Colon (tissue), 2 donors: ENCODE results near the gene C3orf22.

Experiments
- FAIRE-seq: peaks from 2 replicates; lab custom pipeline; 2012; peaks lifted over from hg19 to GRCh38; lab: Jason Lieb, UNC
- donor health status: control.
- donor health status: control.

C3orf22 gene

DNA sequence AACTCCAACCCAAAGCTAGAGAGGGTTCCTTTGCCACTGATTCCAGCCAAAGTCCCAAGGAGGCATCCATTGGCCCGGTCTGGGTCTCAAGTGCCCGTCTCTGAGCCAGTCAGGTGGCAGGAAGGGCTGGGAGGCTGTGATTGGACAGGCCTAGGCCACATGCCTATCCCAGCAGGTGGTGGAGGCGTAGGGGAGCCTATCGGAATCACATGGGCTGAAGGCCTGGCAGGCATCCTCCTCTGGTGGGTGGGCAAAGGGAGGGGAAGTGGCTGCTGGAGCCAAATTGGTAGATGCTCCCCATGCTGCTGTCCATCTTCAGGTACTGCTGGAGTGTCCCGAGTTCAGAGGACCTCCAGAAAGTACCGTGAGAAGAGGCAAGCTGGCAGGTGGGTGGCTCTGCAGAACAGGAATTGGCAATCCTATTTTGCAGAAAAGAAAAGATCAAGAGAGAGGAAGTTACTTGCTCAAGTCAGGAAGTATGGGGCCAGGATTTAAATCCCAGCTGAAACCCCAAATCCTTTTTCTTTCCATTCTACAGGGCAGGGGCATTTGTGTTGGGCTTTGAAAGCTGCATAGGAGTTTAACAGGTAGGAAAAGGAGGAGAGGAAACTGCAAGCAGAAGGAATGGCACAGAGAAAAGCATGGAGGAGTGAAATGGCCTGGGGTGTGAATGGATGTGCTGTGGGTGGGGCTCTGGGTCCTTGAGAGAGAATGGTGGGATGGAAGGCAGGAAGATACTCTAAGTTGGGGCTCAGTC lies 31.1 kb downstream of the C3orf22 start:
- FAIRE-seq = no peak

DNA sequence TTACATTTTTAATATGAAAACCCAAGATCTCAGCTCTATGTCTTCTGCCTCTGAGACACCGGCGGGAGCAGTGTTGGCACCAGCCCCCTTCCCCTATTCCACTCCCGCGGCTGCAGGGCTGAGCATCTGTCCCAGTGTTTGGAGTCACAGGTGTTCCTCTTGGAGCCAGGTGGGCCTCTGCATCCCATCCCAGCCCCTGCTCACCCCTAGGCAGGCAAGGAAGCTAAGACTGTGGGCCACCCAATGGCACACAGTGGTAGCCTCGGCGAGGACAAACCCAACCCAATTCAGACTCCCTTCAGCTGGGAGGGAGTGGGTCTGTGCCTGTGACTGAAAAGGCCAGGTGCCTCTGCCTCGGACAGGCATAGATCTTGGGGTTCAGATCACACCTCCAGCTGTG lies 31.7 kb downstream of the C3orf22 start:
- no peak for FAIRE-seq

DNA sequence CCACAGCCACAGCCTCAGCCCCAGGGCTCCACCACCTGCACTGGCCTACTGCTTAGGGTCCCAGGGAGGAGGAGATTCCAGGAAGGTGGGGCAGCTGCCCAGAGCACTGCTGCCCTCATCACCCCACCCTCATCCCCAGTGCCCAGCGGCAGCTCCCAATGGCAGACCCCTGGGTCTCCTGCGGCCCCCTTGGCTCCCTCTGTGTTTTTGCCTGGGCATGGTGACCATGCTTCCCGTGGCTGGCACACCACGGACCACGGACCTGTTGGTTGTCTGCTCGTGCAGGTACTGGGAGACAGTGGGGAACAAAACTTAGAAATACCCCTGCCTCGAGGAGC lies 32.1 kb downstream of the C3orf22 start:
- FAIRE-seq = no peak

DNA sequence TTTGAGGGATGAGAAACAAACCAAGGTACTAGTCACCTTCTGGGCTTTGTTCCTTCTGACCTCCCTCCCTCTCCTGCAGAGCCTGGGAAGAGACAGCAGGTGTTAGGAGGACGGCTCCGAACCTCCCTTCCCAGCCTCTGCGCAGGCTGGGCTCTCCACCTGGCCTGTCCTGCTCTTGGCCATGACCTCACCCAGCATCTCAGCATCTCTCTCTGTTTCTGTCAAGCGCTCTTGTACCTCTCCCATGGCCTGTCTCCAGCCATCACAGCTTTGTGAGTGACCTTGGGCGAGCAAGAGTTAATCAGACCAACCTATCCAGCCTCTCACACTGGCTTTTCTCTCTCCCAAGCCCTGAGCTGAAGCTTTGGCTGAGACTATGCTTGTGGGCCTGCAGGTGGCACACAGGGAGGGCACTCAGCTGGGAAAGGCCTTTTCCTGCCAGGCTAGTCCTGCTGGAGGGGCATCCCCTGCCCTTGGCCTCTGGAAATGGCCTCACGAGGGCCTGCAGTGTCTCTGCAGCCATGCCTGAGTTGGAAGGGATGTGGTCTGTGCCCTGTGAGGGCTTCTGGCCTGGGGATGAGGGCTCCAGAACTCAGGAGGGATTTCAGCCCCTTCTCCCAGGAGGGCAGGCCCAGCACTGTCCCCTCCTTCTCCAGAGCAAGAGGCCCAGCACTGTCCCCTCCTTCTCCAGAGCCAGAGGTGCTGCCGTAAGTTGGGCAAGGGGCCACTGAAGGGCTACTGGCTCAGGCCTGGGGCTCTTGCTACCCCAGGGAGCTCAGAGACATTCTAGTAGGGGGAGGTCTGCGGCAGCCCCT lies 32.7 kb downstream of the C3orf22 start:
- FAIRE-seq = no peak

DNA sequence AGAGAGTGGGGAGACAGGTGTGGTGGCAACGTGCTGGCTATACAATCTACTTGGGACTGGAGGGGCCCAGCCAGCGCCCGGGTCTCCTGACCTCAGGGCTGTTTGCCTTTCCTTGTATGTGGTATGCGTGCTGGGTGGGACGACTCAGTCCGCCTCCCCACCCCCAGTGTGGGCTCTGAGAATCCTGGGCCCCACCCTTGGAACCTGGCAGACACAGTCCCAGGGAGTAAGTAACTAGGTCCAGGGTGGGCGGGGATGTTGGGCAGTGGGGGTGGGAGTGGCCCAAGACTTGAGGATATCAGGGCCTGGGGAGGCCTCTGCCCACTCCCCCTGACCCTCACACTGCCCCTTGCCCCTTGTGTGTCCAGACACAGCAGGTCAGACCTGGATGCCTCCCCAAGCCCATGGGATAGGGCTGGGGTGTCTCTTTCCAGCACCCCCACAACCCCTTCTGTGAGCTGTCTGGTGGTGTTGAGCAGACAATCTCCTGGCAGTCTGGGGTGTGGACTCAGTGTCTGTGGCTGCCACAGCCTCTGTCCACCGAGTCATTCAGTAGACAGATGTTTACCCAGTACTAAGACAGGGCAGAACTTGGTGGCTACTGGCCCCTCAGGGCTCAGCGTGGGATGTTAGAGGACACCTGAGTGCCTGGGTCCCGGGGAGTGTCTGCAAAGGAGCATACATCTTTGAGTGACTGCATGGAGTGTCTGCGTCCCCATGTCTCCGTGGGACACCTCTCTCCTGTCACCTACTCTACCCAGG lies 33.5 kb downstream of the C3orf22 start:
- FAIRE-seq = no peak

DNA sequence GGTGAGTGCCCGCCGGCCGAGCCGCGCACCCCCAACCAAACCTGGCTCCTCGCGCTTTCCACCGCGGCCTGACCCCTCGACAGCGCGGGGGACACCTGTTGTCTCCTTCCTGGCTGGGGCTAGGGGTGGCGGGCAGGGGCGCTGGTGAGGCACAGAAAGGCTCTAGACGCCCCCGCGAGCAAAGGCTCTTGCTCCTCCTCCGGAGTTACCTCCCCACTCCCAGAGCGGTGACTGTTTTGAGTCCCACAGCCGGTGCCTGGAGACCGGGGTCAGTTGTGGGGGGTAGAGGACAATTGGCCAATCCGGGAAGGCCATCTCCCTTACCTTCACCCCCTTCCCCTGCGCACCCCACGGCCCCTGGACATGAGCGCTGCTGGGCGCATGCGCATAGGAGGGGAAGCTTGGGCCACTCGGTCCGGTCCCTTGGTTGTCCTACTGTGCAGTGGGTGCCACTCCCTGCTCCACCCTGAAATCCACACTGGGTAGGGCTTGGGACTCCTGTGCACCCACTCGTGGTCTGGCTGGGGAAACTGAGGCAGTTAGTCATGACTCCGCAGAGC lies 34.2 kb downstream of the C3orf22 start:
- FAIRE-seq = no peak

DNA sequence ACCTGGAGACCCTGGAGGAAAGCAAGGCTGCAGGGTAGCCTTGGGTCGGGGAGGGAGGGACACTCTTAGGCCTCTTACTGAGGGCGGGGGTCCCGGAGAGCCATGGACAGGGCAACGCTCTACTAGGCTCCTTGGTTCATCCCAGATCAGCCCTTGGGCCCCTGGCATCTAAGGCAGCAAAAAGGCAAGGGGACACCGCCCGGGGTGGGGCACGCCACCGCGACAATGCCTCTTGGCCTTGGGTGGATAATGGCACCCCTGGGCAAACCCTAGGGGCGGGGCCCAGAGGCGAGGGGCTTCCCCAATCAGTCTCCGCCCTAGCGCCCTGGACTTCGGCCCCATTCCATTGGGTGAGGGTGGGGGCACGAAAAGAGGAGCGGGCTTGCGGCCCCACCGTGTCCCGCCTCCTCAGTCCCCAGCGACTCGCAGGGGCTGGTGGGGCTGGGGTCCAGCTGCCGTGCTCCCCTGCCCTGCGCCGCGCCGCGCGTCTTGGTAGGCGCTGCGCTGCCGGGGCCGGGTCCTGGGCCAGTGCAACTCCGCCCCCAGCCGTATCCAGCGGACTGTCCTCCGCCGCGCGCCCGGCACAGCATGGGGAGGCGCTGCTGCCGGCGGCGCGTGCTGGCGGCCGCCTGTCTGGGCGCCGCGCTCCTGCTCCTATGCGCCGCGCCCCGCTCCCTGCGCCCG lies 34.8 kb downstream of the C3orf22 start, which contains the start of gene CHST13:
Gene CHST13 (plus strand): TSS at position 411 of the 684 bp plus-strand sequence. CDS start 178 bp downstream, at position 589.
- FAIRE-seq = no peak

DNA sequence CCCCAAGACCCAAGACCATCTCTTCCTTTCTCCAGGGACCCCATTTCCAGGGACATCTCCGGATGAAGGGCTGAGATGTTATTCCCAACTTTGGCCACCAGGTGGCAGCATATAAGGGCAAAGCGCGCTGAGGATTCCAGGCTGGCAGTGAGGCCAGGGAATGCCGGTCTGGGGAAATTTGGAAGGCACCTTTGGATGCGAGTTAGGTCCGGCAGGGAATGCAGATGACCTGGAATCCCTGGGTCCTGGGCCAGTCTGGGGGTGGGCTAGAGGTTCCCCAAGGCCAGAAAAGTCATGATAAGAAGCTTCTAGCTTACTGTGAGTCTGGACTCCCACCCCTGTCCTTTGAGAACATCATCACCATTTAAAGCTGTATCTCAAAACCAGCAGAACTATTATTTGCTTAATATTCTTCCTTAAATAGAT lies 36.4 kb downstream of the C3orf22 start:
- FAIRE-seq = no peak

DNA sequence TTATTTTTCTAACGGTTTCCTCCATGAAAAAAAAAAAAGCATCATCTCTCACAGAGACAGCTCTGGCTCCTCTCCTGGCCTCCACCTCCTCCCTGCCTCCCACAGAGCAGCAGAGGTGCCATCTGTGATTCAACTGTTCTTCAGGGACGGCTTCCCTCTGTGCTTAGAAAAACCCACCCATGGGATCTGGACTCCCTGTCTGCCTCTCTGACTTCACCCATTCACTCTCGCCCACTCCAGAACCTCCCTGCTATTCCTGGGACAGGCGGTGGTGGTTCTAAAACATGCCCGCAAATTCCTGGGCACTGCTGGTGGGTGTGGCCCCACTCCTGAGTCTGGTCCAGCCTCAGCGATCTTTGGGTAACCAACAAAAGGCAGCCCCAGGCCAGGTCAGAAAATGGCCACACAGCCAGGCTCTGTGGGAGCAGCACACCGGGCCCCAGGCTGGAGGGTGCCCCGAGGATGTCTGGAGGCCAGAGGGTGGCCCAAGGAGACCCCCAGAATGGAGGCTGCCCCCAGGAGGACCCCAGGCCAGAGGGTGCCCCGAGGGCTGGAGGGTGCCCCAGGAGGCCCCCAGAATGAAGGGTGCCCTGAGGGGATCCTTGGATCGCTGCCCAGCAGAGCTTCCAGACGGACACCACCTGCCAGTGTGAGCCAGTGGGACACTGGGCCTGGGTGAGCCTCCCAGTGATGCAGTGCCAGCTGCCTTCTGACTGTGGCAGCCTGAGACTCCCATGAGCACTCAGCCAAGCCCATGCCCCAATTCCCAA lies 37.4 kb downstream of the C3orf22 start:
- no peak for FAIRE-seq

DNA sequence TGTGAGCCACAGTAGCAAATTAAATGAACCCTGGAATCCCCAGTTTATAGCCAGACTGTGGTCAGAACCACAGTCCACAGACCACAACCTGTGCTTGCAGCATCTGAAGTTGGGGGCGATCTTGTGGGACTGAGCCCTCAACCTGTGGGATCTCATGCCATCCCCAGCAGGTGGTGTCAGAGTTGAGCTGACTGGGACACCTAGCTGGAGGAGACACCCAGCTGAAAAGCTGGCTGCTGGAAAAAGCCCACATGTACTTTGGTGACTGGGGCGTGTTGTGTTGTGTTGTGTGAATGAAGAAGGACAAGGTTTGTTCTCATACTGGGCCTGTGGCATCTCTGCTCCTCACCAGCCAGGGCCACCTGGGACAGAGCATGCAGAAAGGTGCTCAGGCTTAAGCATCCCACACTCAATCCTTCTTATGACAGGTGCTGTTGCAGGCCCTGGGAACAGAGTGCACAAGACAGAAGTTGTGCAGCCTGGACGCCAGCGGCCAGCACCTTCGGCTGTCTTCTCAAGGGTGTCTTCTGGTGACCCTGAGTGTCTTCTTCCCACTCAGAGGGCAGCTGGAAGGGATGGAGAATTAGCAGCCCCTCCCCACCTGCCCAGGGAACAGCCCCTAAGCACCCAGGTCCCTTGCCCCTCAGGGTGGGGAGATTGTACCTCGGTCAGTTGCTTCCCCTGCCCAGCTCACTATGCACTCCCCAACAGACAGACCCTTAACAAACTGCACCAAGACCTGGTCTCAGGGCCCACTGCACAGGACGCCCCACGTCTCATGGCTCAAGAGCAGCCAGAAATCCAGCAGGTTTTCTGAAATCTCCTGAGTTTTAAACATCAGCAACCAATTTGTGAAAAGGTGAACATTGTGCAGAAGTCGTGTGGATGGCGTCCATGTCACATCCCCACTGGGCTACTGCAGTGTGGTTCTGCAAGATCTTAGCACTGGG lies 39.0 kb downstream of the C3orf22 start:
- FAIRE-seq = no peak

DNA sequence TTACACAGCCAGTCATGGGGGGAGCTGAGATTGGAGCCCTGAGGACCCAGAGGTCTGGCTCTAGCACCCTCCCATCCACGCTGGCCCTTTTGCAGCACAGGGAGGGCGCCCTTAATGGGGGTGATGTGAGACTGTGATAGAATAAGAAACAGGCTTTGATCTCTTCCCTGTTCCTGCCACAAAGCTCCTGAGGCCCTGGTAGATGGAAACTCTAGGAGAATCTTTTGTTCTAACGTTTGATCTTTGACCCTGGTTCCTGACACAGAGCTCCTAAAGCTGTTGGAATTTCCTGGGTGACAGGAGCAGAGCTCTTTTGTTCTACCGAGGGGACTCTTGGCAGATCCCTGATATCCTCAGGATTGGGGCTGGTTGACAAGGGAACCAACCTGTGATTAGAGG lies 40.0 kb downstream of the C3orf22 start:
- no peak for FAIRE-seq

DNA sequence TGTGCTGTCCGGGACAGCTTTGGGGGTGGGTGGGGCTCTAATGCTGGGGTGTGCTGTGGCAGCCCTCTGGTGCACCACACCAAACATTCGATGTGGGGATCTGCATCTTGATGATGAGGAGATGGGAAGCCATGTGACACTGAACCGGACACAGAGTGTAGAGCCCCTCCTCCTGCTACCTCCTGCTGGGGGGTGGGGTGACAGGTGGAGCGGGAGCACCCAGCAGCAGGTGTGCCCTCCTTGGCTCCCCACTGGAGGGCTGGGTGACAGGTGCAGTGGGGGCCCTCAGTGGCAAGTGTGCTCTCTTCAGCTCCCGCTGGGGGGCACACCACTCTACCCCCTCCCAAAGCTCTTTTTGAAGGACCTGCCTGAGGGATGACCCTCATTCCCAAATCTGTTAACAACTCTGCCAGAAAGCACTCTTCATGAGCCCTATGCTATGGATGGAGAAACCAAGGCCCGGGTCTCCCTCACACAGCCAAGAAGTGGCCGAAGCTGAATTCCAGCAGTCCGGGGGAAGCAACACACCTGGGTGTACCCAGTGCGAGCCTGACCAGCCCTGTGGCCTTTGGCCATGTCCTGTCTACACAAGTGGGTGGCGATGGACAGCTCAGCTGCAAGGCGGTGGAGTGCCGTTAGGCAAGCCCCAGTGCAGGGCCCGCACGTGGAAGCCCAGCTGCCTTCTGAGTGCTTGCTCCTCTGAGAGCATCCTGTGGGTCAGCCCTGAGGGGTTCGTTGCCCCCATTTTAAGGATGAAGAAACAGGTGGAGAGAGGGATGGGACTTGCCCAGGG lies 40.5 kb downstream of the C3orf22 start:
- no peak for FAIRE-seq

DNA sequence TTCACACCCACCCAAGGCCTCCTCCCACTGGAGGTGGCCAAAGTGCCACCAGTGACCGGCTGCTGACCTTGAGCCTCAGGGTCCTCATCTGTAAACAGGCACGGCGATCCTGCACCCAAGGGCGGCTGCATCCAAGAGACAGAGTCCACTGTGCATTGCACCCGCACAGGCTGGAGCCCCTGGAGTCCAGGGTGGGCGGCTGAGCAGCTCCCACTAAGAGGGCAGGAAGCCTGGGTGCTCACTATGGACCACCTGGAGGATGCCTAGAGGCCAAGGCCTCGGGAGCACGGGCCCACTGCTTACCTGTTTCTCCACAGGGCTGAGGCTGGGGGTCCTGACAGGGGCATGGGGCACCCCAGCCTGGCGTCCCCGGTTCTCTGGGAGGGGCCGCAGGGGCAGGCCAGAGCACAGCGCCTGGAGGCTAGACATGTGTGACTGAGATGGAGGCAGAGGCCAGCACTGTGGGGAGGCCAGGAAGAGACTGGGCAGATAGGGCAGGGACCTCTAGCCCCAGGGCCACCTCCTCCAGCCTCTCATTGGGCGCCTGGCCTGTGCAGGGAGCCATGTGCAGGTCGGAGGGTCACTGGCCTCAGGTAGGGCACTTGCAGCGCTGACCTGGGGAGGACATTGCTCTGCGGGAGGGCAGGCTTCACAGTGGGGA lies 41.3 kb downstream of the C3orf22 start, which contains the start of gene UROC1:
Gene UROC1 (minus strand): TSS at position 483 of the 661 bp plus-strand sequence. CDS start 54 bp downstream, at position 429.
- FAIRE-seq = no peak

DNA sequence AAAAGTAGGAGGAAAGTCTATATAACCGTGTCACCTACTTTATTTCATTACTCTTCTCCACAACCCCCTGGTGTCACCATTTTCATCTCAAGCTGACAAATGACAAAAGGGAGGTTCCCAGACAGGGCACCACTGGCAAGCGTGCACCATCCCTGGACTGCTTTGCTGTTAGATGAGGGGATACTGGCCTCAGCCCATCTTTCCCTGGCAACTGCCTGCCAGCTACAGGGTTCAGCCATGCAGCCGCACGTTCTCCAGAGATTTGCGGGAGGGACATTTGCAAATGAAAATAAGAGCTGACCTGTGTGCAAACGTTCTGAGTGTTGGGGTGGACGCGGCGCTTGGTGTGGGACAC lies 41.8 kb downstream of the C3orf22 start:
- no peak for FAIRE-seq

DNA sequence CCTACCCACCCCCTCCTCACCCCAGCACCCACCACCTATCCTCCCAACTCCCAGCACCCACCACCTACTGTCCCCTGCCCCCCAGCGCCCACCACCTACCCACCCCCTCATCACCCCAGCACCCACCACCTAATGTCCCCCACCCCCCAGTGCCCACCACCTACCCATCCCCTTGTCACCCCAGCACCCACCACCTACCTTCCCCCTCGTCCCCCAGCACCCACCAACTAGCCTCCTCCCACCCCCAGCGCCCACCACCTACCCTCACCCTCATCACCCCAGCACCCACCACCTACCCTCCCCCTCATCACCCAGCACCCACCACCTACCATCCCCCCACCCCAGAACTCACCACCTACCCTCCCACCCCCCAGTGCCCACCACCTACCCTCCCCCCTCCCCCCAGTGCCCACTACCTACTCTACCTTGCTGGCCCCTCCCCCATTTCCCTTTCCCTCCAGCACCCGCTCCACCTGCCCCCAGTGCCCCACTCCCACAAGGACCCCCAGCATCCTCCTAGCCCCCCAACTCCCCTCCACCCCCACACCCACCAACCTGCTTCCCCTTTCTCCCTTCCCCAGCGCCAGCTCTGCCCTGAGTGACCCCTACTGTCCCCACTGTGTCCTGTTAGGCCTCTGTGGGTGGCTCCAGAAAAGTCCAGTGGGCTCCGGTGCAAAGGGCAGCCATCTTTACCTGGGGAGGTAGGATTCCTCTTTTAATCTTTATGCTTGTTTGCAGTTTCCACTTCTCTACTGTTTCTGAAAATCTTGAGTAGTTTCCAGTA lies 42.4 kb downstream of the C3orf22 start:
- no peak for FAIRE-seq

DNA sequence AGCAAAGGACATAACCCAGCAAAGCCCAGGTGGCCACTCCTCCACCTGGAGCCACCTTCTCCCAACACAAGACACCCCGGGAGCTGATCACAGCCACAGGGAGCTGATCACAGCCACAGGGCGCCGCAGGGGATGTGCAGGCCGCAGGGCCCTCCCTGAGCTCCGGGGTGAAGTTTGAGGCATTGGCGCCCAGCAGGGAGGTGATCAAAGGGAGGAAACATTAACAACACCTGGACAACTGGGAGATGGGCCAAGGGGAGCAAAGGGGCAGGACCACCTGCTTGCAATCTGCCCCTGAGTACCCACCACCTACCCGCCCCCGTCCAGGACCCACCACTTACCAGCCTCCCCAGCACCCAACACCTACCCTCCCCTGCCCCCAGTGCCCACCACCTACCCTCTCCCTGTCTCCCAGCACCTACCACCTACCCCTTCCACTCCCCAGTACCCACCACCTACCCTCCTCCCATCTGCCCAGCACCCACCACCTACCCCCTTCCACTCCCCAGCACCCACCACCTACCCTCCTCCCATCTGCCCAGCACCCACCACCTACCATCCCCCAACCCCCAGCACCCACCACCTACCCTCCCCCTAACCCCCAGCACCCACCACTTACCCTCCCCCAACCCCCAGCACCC lies 43.5 kb downstream of the C3orf22 start:
- no peak for FAIRE-seq

DNA sequence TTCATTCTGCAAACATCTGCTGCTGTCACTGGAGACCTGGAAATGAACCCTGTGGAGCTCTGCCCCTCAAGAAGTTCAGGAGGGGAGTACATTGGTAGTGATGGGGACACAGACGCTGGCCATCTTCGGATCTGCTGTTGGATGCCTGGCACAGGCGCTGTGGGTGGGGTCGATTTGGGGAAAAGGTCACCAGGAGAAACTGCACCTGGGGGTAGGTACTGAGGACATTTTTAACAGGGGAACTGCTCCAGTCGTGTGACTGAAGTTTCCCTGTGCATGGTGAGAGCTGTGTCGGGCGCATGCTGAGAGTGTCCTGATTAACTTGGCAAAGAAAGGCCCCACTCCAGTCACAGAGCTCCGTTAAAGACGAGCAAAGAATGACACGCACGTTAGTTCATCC lies 44.6 kb downstream of the C3orf22 start:
- no peak for FAIRE-seq
